ENCODE results near the gene CDKN1C. TPM values are rescaled to one million over a fixed set of nuclear protein-coding genes. Genes with fewer than 3 reads are reported as not detected.

The CDKN1C gene
- total and polyA plus RNA-seq, 12 donors = 16.9 to 55.3 (median 26.6) TPM

DNA sequence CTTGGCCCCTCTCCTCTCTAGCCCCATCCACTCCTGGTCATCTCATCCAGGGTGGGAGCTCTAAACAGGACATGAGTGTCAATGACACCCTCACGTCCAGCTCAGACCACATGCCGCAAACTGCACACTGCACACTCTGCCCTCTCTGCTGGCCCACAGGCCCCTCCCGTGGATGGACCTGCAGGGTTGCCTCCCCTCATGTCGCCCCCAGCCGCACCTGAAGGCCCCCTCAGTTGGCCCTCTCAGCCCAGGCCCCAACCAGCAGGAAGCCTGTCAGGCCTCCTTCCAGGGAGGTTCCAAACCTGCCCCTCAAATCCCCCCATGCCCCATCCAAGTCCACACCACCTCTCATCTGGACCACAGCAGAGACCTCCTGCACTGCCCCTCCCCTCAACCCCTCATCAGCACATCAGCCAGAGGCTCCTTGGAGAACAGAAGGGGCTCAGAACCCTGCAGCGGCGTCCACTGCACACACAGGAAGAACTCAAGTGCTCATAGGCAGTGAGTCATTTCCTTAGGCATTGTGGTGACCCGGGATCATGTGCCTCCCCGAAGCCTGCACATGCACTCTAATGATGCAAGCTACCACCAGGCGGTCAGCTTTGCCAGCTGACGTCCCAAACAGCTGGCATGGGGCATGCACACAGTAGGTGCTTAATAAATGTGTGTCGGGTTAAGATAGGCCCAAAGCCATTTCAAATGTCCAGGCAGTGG lies 12.9 kb upstream of the CDKN1C start:
- Histone ChIP-seq H3K9me3 (no peaks in the 10 kb centered on the region), H3K36me3 (no peaks in the 10 kb centered on the region), H3K4me3 (peak overlapping the region in 1 of 10 donors; percentile 27), H3K27me3 (peaks cover 0 to 9% (median 0%) of the 10 kb centered on the region in 7 donors), H3K4me1 (peaks cover 9 to 51% (median 34%) of the 10 kb centered on the region in 9 donors), H3K27ac (peak overlapping the region in 8 of 10 donors; percentile 30 to 80 (median 64))
- 62 to 70% methylated on average over 12 of the region's 12 CpGs for WGBS, 2 donors
- ATAC-seq (peak; percentile 2 to 75 (median 49)), DNase-seq (peak; percentile 46 to 54)
- intact Hi-C loops (cut with DNase I) = loop anchor here in 5 of 10 donors (5.0 to 10.0 kb wide), 4 partner anchors 466 to 704 kb away; partner anchors contain the start of genes C11orf21 (in 3 of the 5) and TSPAN32 (in 3 of the 5)
- TF ChIP-seq, protein P1, sequence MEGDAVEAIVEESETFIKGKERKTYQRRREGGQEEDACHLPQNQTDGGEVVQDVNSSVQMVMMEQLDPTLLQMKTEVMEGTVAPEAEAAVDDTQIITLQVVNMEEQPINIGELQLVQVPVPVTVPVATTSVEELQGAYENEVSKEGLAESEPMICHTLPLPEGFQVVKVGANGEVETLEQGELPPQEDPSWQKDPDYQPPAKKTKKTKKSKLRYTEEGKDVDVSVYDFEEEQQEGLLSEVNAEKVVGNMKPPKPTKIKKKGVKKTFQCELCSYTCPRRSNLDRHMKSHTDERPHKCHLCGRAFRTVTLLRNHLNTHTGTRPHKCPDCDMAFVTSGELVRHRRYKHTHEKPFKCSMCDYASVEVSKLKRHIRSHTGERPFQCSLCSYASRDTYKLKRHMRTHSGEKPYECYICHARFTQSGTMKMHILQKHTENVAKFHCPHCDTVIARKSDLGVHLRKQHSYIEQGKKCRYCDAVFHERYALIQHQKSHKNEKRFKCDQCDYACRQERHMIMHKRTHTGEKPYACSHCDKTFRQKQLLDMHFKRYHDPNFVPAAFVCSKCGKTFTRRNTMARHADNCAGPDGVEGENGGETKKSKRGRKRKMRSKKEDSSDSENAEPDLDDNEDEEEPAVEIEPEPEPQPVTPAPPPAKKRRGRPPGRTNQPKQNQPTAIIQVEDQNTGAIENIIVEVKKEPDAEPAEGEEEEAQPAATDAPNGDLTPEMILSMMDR (IDR thresholded peaks at IDR 0.05) = no peak

DNA sequence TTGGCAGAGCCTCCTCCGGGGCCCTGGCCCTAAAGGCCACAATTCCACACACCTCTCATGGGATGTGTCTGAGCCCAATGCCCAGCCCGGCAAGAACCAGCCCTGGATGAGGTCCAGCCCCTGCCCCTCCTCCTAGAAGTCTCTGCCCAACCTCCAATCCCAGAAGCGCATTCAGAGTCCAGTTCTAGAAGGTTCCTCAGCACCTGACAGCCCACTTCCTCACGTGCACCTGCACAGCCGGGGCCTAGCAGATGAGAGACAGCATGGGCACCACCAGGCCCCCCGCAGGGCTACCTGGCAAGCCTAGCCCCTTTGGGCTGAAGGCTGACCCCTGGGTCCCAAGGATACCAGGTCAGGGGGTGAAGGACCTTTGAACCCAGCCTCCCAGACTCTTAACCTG lies 11.5 kb upstream of the CDKN1C start:
- 91 to 95% methylated on average over 6 of the region's 6 CpGs for WGBS, 2 donors
- Histone ChIP-seq H3K9me3 (no peaks in the 10 kb centered on the region), H3K27me3 (peaks cover 0 to under 1% (median 0%) of the 10 kb centered on the region in 7 donors), H3K36me3 (no peaks in the 10 kb centered on the region), H3K27ac (no peak overlapping the region), H3K4me1 (peaks cover 0 to 46% (median 36%) of the 10 kb centered on the region in 9 donors), H3K4me3 (no peak overlapping the region)
- intact Hi-C loops (cut with DNase I) = loop anchor here in 5 of 10 donors (5.0 to 10.0 kb wide), 4 partner anchors 465 to 702 kb away; partner anchors contain the start of genes C11orf21 (in 3 of the 5) and TSPAN32 (in 3 of the 5)
- ATAC-seq (no peak), DNase-seq (no peak)
- TF ChIP-seq, protein P1 (IDR thresholded peaks at IDR 0.05) = no peak

GRCh38 chr11:2896047-2896446 lies 10.5 kb upstream of the CDKN1C start:
- 73 to 82% methylated on average over 9 of the region's 9 CpGs for WGBS, 2 donors
- Histone ChIP-seq H3K27me3 (no peaks in the 10 kb centered on the region), H3K27ac (no peak overlapping the region), H3K4me3 (no peak overlapping the region), H3K4me1 (peaks cover 6 to 48% (median 41%) of the 10 kb centered on the region in 9 donors), H3K36me3 (no peaks in the 10 kb centered on the region), H3K9me3 (no peaks in the 10 kb centered on the region)
- TF ChIP-seq, protein P1 (IDR thresholded peaks at IDR 0.05) = no peak
- ATAC-seq = no peak
- DNase-seq = no peak
- intact Hi-C loops (cut with DNase I) = loop anchor here in 5 of 10 donors (5.0 to 10.0 kb wide), 4 partner anchors 464 to 701 kb away; partner anchors contain the start of genes C11orf21 (in 3 of the 5) and TSPAN32 (in 3 of the 5)

GRCh38 chr11:2893935-2894334 lies 8.4 kb upstream of the CDKN1C start:
- WGBS, 2 donors = 81 to 85% methylated on average over 4 of the region's 4 CpGs
- no peak for DNase-seq

More at GRCh38 chr11:2893935-2894334, 8.4 kb upstream of the CDKN1C start:
- intact Hi-C loops (cut with DNase I) = loop anchor here in 7 of 10 donors (2.0 to 10.0 kb wide), 7 partner anchors 361 to 699 kb away; partner anchors contain the start of genes C11orf21 (in 3 of the 7), TSPAN32 (in 3 of the 7) and KCNQ1 (in 1 of the 7)
- Histone ChIP-seq H3K4me3 (no peak overlapping the region), H3K9me3 (no peaks in the 10 kb centered on the region), H3K36me3 (no peaks in the 10 kb centered on the region), H3K27ac (no peak overlapping the region), H3K4me1 (peaks cover 6 to 43% (median 35%) of the 10 kb centered on the region in 9 donors), H3K27me3 (no peaks in the 10 kb centered on the region)
- ATAC-seq = no peak
- TF ChIP-seq, protein P1 (IDR thresholded peaks at IDR 0.05) = no peak

Data from heart right ventricle (tissue), 16 donors.